ENCODE measurements around the gene SLC35F1.
"Not testable (repeated sequence)": the region's sequence is repeated elsewhere in the genome, so short reads cannot be mapped to it uniquely, and the experiment has no call there.

SLC35F1 gene

GRCh38 chr6:117928833-117929232, 21.8 kb downstream of the SLC35F1 start:
- no peak for DNase-seq

- no peak for DNase-seq
Observed at GRCh38 chr6:117929501-117929900, 22.4 kb downstream of the SLC35F1 start.

GRCh38 chr6:117930645-117931044, 23.6 kb downstream of the SLC35F1 start:
- no peak for DNase-seq

GRCh38 chr6:117932001-117932400, 24.9 kb downstream of the SLC35F1 start:
- DNase-seq: no peak

- no peak for DNase-seq
Observed at GRCh38 chr6:117932676-117933075, 25.6 kb downstream of the SLC35F1 start.

- DNase-seq: no peak
Observed at GRCh38 chr6:117933471-117933870, 26.4 kb downstream of the SLC35F1 start.

- DNase-seq: no peak
Observed at GRCh38 chr6:117938311-117938995, 31.4 kb downstream of the SLC35F1 start.

GRCh38 chr6:117947234-117947633, 40.2 kb downstream of the SLC35F1 start:
- no peak for DNase-seq

- no peak for DNase-seq
Observed at GRCh38 chr6:117951783-117952182, 44.7 kb downstream of the SLC35F1 start.

- no peak for DNase-seq
Observed at GRCh38 chr6:117955684-117956256, 48.7 kb downstream of the SLC35F1 start.

- DNase-seq: no peak
Observed at GRCh38 chr6:117956386-117956785, 49.3 kb downstream of the SLC35F1 start.

GRCh38 chr6:117958536-117958935, 51.5 kb downstream of the SLC35F1 start:
- no peak for DNase-seq

- DNase-seq: no peak
Observed at GRCh38 chr6:117960877-117961276, 53.8 kb downstream of the SLC35F1 start.

- no peak for DNase-seq
Observed at GRCh38 chr6:117961301-117961700, 54.2 kb downstream of the SLC35F1 start.

- DNase-seq: not testable (repeated sequence)
Observed at GRCh38 chr6:117965763-117966162, 58.7 kb downstream of the SLC35F1 start.

GRCh38 chr6:117971637-117972036, 64.6 kb downstream of the SLC35F1 start:
- DNase-seq: no peak

- DNase-seq: no peak
Observed at GRCh38 chr6:117974914-117975627, 68.0 kb downstream of the SLC35F1 start.

- DNase-seq: peak; percentile 21
Observed at GRCh38 chr6:117976030-117976651, 69.1 kb downstream of the SLC35F1 start.

GRCh38 chr6:117985916-117986315, 78.9 kb downstream of the SLC35F1 start:
- DNase-seq: no peak

- no peak for DNase-seq
Observed at GRCh38 chr6:117986396-117986795, 79.3 kb downstream of the SLC35F1 start.

GRCh38 chr6:117989086-117989485, 82.0 kb downstream of the SLC35F1 start:
- DNase-seq: no peak

GRCh38 chr6:117990151-117990550, 83.1 kb downstream of the SLC35F1 start:
- no peak for DNase-seq

GRCh38 chr6:117992856-117993255, 85.8 kb downstream of the SLC35F1 start:
- no peak for DNase-seq

GRCh38 chr6:118012944-118013343, 105.9 kb downstream of the SLC35F1 start:
- DNase-seq: no peak
